HG03060 (cell line): ENCODE data around the gene RPL35.
A peak's percentile ranks its signal among the peaks of the same experiment; 100 is the strongest.

ENCODE experiments used
- ATAC-seq: cut with Tn5 transposase; IDR thresholded peaks from one replicate; pipeline ENCODE4 v1.9.1; 2021; ENCODE audit warnings: low read depth, moderate number of reproducible peaks; ENCODE audit not compliant: unreplicated experiment

Gene RPL35

DNA sequence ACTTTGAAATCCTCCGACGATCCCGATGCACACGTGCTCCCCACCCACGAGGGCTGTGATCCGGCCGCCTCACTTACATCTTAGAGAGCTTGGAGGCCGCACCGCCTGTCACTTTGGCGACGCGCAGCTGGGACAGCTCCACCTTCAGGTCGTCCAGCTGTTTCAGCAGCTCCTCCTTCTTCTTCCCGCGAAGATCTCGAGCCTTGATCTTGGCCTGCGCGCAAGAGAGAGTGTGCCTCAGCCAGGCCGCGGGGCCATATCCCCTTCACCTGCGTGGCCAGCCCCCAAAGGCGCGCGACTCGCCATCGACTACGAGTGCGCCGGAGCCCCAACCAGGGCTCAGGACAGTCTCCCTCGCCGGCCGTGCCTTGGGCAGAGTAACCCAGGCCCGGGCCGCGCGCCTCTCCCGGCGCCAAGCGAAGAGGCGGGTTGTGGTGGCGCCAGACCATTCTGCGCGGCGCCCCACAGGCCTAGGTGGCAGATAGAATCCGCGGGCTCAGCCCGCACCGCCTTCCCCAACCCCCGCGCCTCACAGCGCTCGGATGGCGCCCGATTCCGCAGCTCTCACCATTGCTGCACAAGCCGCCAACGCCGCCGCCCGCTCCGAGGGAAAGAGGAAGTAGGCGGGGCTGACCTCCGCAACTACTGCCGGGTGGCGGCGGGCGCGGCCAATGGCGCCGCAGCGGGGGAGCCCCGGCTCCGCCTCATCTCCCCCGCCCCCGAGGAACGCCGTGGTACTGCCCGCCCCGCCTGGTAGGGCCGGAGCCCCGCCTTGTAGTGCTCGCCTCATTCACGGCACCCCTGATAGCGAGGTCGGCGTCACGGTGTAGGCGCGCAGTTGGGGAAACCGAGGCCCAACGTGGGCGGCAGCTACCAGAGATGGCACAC is at the start of gene RPL35, which contains the start of gene ARPC5L:
Gene RPL35 (minus strand): TSS at position 616 of the 888 bp plus-strand sequence. CDS start 45 bp downstream, at position 571.
Gene ARPC5L (plus strand): TSS at position 789 of the 888 bp plus-strand sequence. CDS start 7,161 bp downstream, outside the sequence.
- peak; percentile 67 for ATAC-seq

DNA sequence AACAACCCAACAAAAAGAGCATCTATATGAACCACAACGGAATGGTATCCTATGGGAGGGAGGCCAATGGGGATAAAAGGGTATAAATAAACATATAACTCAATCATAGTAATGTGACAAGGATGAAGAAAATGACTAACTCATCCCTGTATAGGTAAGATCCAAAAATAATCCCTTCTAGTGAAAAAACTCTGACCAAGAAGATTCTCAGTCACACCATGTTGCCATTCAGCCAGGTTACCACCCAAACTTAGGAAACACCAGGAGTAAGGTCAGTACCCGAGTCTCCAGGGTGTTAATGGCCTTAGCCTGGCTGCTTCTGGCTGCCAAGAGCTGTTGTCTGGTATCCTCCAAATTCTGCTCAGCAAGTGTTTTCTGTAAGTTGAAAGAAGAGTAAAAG is 46.3 kb upstream of the RPL35 start:
- ATAC-seq = no peak

DNA sequence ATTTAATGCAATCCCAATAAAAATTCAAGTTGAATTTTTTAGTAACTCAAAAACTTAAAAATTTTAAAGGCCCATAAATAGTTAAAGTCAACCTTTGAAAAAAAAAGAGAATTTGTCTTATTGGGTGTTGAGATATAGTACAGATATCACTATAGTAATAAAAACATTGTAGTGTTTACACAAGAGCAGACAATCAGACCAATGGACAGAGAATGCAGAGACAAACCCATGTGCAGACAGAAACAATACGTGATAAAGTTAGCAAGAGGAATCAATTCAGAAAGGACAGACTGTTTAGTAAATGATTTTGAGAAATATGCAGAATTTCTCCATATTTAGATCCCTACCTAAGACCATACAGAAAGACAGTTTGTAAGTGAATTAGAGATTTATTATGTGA is 45.2 kb upstream of the RPL35 start:
- no peak for ATAC-seq

DNA sequence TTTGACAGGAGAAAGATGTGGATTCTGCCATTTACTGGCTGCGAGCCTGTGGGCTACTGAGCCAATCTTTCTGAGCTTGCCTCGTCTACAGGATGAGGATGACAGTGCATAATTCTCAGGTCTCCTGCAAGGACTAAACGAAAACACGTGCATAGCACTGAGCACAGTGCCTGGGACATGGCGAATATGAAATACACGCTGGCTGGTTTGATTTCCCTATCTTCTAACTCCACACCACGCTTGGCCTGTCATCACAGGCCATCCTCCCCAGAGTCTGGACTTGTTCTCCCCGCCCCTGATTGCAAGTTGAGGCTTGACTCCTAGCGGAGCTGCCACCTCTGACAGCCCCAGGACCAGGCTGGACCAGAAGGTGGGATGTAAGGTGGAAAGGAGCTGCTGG is 38.1 kb upstream of the RPL35 start:
- ATAC-seq = no peak

DNA sequence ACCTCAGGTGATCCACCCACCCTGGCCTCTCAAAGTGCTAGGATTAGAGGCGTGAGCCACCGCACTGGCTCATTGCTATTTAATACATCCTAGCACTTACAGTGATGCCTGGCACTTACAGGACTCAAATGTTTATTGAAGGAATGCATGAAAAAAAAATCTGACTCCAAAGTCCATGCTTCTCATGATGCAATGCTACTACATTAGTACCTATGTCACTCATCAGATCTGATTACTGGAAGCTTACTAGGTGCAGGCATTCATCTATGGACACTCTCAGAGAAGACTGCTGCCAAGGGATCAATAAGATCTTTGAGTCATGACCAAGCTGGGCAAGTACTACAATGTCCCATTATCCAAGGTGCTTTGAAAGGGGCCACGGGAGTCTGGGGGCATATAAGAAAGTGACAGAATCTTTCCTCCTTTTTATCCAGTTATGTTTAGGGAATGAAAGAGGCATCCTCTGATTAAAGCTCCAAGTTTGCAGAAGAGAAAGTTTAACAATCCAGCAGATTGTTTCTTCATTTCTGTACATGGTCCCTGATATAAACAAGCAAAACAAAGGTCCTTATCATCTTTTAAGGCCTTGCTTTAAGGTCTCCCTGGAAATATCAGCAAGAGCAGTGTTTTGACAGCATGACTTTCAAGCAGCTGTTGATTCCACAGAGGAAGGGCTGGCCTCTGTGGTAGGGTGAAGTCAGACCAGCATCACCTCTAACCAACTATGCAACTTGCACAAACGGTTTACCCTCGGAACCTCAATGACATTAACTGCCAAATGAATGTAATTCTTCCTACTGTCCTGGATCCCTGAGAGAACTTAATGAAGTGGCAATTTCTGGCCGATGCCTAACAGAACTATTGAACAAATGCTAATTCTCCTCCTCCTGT is 36.1 kb upstream of the RPL35 start:
- no peak for ATAC-seq

DNA sequence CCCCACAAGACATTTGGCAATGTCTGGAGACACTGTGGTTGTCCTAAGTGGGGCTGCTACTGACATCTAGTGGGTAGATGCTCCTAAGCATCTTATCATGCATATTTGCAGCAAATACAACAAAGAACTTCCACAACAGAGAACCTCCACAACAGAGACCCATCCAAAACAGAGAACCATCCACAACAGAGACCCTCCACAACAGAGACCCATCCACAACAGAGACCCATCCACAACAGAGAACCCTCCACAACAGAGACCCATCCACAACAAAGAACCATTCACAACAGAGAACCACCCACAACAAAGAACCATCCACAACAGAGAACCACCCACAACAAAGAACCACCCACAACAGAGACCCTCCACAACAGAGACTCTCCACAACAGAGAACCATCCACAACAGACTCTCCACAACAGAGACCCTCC is 33.0 kb upstream of the RPL35 start:
- no peak for ATAC-seq

DNA sequence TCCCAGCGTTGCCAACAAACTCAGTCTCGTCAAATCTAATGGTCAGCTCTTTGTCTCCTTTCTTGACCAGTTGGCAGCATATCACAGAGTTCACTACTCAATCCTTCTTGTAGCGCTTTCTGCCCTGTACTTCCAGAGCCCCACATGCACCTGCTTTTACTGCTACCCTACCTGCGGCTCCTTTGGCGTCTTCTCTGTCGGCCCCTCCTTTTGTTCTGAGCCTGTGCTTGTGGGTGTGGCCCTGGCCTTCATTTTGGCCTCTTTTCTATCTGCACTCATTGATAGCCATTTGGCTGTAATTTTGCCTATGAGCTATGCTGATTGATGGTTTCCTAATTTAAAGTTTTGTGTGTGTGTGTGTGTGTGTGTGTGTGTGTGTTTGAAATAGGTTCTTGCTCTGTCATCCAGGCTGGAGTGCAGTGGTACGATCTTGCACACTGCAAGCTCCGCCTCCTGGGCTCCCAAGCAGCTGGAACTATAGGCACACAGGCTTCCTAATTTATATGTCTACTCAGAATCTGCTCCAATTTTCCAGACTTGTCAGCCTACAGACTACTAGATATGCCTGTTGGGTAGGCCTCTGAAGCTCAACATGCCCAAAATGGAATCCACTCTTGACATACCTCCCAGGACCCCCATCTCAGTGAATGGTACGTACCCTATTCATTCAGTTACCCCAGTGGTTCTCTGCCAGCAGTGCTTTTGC is 32.4 kb upstream of the RPL35 start:
- ATAC-seq = no peak

DNA sequence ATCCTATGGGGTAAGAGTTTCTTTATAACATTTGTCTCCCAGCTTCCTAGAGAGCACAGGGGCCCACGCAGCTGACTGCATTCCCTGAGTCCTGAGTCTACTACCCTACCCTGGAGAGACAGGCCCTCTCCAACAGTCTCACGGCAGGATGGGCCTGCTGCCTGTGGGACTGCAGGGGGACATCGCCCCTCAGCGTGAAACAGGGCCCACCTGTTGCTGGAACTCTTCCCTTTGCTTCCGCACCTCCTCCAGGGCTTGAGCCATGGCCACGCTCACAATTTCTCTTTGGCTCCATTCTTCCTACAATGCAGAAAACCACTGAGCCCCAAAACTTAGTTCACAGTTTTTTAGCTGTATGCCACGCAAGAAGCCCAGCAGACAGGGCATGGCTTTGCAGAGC is 28.4 kb upstream of the RPL35 start:
- ATAC-seq = no peak

DNA sequence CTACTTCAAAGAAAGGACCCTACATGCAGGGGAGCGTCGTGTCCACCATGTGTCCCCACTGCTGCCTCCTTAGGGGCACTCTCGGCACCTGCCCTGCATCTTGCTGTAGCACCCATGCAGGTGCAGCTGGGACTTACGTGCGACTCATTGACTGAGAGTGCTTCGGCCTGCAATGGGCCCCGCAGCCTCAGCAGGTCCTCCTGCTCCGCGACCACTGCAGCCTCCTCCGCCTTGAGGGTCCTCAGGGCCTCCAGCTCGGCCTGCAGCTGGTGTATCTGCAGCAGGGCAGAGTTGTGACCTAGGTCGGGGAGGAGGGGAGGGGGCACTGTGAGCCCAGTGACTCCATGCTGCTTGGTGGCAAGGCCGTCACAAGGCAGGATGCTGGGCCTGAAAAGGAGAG is 27.2 kb upstream of the RPL35 start:
- no peak for ATAC-seq

DNA sequence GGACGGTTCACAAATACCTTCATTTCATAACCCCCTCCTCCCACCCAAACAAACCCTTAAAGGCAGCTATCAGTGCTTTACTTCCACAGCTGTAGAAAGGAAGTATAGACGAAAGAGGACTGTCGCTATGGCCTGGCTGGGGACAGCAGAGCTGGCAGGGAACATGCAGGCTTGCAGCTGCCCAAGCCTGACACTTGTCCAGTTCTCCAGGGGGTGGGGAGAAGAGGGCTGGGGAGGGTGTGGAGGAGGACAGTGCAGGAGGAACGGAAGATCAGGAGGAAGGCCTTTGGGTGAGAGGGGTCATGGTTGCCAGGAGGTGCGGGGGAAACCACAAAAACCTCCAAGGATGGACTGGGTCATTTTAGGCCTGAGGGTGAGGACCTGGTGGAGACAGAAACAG is 26.1 kb upstream of the RPL35 start:
- ATAC-seq = no peak

DNA sequence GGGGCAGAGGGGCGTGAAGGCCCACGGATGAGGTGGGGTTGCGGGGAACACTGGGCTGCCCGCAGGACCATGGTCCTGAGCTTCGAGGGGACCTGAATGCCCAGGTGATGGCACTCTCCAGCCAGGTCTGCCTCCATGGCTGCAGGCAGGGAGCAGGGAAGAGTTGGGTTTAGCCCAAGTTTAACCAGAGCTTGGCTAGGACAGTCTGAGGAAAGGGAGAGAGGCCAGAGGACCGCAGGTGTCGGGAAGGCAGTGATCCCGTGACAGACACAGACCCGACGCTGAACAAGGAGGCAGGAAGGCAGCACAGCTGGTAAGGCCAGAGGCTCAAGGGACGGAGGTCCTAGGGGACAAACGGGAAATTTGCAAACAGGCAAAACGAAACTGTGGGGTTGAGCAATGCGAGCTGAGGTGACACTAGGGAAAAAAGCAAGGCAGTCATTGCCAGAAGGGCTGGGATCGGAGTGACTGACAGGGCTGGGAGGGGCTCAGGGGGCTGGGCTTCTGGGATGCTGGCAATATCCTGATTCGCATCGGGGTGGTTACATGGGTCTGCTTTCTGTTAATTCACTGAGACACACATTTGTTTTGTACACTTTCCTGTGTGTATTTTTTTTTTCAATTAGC is 25.2 kb upstream of the RPL35 start:
- ATAC-seq = no peak

DNA sequence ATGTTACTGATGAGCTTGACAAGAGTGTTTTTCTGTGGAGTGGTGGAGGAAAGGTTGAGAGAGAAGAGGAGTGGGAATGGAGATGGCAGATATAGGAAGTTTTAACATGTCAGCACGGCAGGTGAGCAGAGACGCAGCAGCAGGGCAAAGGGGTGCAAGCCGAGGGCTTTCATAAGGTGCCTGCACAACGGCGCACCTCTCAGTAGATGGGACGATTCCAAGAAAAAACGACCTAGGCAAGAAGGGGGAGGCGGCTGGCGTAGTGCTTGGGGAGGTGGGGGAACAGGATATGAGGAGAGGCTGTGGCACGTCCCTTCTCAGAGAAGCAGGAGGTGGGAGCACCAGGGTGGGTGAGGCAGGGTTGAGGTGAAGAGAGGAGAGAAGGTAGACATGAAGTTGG is 24.7 kb upstream of the RPL35 start:
- no peak for ATAC-seq

DNA sequence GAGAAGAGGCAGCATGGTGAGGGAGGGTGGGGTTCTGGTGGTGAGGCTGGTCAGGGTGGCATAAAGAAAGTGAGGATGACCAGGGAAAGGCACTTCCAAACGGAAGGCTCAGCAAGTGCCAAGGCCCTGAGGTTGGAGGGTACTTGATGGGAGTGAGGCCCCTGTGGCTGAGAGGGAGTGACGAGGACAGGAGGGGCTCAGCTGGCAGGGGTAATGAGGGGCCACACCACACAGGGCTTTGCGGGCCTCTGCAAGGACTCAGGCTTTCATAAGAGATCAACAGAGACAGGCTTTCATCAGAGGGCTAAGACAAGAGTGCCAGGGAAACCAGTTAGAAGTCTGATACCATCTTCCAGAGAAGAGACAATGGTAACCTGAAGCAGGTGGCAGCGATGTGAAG is 23.8 kb upstream of the RPL35 start:
- ATAC-seq = no peak

DNA sequence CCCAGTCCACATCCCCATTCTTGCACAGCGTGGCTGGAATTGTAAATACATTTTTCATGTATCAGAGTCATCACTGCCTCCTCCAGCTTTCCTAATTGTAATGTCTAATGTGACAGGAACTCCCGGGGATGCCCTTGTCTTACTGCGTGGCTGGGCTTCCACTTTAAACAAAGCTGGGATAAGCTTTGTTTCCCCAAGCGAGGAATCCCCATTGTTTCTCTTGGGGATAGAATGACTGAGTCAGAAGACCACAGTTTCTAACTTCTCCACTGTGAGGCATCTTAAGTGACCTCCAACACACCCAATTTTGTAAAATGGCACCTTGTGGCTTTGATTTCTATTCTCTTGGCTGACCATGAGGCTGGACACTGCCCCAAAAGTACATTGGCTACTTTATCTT is 22.6 kb upstream of the RPL35 start:
- no peak for ATAC-seq

DNA sequence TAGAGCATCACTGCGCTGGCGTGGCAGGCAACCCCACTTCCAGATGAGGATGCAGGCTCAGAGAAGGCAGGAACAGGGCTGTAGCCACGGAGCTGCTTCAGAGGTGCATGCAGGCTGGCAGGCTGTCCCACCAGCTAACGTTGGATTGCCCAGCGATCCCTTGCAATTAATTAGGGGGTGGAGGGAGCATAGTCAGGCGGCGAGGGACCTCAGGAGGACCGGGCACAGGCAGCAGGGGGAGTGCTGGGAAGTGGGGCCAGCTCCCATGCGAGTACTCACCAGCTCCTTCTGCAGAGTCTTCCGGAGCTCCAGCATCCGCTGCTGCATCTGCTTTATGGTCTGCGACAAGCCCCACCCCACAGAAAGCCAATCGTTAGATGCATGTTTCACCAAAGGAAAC is 20.5 kb upstream of the RPL35 start:
- ATAC-seq = no peak

DNA sequence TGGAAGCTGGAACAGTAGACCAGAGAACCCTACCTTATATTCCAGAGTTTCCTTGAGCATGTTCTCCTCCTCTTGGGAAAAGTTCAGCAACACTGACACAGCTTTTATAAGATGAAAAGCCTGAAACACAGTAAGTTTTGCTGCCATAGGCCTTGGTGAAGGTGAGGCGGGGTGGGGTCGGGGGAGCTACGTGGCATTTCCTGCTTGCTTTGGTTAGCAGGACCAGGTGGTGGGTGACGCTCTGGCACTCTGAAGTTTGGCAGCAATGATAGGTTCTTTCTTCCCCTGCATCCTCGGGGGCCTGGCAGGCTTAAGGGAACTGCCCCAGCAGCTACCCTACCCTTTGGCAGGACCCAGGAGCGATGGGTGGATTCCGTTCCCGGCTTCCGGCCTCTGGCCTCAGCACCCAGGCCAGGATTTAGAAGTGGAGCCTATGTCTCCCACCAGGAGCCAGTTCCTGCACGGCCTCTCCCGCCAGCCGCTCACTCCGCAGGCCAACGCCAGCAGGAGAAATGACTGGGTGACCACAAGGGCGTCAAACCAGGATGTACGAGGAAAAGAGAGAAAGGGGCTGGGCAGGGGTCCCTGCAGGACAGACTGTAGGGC is 19.5 kb upstream of the RPL35 start:
- ATAC-seq = no peak

DNA sequence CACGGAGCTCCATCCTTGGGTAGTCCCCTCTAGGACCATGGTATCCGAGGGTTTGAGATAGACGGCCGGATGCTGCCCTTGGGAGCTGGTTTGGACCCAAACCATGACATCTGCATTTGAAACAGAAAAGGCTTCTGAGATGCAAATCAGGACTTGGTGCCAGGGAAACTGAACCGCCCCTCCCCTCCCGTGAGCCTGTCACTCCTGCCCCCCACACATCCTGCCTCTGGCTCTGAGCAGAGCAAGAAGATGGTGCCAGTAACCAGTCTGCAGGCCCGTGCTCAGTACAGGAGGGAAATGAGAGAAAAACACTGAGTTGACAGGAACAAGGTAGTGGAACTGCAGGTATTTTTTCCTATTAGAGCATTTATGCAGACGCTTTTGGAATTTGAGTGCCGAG is 18.7 kb upstream of the RPL35 start:
- no peak for ATAC-seq

DNA sequence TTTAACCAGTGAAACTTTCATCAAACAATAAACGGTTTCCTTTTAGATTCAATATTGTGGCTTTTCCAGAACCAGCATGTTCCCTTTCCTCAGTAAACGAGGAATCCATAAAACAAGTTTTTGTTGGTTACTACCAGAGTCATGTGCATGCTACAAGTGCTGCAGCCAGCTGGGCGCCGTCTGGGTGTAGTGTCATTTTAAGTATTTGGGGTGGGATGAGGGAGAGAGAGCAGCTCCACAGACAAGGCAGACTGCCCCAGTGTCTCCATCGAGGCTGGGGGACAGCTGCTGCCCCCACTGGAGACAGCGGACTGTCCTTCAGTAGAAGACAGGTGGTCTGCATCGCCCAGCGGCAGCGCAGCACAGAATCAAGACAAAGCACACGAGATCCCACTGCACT is 17.5 kb upstream of the RPL35 start:
- ATAC-seq = no peak

DNA sequence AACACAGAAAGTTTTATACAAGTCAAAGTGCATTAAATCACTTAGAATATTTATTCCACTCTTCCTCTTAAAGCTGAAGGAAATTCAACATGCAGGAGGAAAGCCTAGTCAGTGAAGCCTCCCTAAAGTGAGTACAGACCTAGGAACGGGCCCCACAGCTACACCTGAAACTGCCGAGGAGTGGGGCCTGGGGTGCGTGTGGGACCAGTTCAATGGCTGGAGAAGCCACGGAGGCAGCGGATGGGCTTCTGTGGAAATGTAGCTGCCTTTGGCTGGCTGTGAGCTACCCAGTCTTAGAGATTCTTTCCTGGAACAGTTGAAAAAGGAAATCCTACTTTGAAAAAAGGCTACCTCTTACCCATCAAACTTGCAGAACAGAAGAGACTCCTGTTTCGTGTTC is 16.8 kb upstream of the RPL35 start:
- ATAC-seq = no peak

DNA sequence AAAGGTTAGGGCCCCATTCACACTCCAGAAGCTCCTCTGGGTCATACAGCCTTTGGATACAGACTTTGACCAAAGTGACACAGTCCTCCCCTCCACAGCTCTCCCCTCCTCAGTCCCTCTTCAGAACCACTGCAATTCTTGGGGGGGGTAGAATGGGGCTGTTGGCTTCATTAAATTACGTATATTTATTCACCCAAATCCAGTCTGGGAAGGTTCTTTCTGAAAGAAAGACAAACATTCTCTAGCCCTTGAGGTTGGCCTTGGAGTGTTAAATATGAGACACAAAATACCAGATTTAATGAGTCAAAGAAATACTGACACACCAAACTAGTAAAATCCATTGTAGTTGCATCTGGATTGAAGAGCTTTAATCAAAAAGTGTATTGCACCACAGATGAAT is 16.3 kb upstream of the RPL35 start:
- no peak for ATAC-seq
